HEK293 (cell line): ENCODE results near the gene SDC3.

Source experiments
- CTCF ChIA-PET: fragments of 350-600 bp; formaldehyde crosslinking; extraction: SDS; loops from one replicate; lab custom pipeline; 2021; ENCODE audit warnings: antibody characterized with exemption; lab: Yijun Ruan, JAX
- POLR2A ChIA-PET: fragments of 300-600 bp; formaldehyde crosslinking; extraction: SDS; loops from one replicate; lab custom pipeline; 2020; ENCODE audit warnings: antibody characterized with exemption, inconsistent platforms; lab: Yijun Ruan, JAX
- H3K27ac ChIP-seq: fragments of 200-500 bp; sonication (Bioruptor generic); 2 replicates; pipeline ENCODE4 v1.5.1; 2014; ENCODE audit warnings: low read depth, low read length, control low read depth, inconsistent platforms; ENCODE audit errors: extremely low read depth
- H3K36me3 ChIP-seq, 2 experiments: fragments of 200-500 bp in 1 of 2; sonication (Bioruptor generic) in 1 of 2; 1 replicate in 1 of 2; 2 replicates in 1 of 2; pipeline ENCODE4 v1.5.1; 2014 to 2017; ENCODE audit warnings: inconsistent platforms in 2 of 2, low read length in 2 of 2; ENCODE audit not compliant: control insufficient read depth in 2 of 2, insufficient read depth in 1 of 2
- H3K4me1 ChIP-seq: fragments of 200-500 bp; sonication (Bioruptor generic); 2 replicates; pipeline ENCODE4 v1.5.1; 2014; ENCODE audit warnings: mild to moderate bottlenecking, low read length, inconsistent platforms; ENCODE audit not compliant: control insufficient read depth, insufficient read depth
- H3K4me3 ChIP-seq: 2 replicates; pipeline ENCODE4 v1.5.1; 2011; ENCODE audit warnings: low read depth, mild to moderate bottlenecking, control low read depth, low read length, moderate library complexity
- H3K9me3 ChIP-seq: fragments of 200-500 bp; sonication (Bioruptor generic); 2 replicates; pipeline ENCODE4 v1.5.1; 2014; ENCODE audit warnings: low read depth, low read length, inconsistent platforms; ENCODE audit not compliant: control insufficient read depth, insufficient read depth
- ATF2 ChIP-seq: fragments of 450-650 bp; formaldehyde crosslinking; IDR thresholded peaks from 2 replicates; pipeline ENCODE4 v1.5.1; 2016; ENCODE audit warnings: missing biosample characterization, missing genetic modification characterization, low read depth
- BCL11B ChIP-seq: fragments of 450-650 bp; formaldehyde crosslinking; IDR thresholded peaks from 2 replicates; pipeline ENCODE4 v1.5.1; 2016; ENCODE audit warnings: low read depth, missing biosample characterization, missing genetic modification characterization
- INSM2 ChIP-seq: fragments of 450-650 bp; formaldehyde crosslinking; IDR thresholded peaks from 2 replicates; pipeline ENCODE4 v1.5.1; 2016; ENCODE audit warnings: missing biosample characterization, missing genetic modification characterization
- KLF9 ChIP-seq: fragments of 450-650 bp; formaldehyde crosslinking; IDR thresholded peaks from 2 replicates; pipeline ENCODE4 v1.5.1; 2016; ENCODE audit warnings: missing biosample characterization, missing genetic modification characterization, low read depth
- YY1 ChIP-seq: fragments of 450-650 bp; formaldehyde crosslinking; IDR thresholded peaks from 2 replicates; pipeline ENCODE4 v1.5.1; 2018; ENCODE audit warnings: missing biosample characterization, missing genetic modification characterization
- ZBTB20 ChIP-seq: fragments of 450-650 bp; formaldehyde crosslinking; IDR thresholded peaks from 2 replicates; pipeline ENCODE4 v1.5.1; 2016; ENCODE audit warnings: missing biosample characterization, missing genetic modification characterization
- ZNF133 ChIP-seq: fragments of 450-650 bp; formaldehyde crosslinking; IDR thresholded peaks from 2 replicates; pipeline ENCODE4 v1.5.1; 2016; ENCODE audit warnings: missing biosample characterization, missing genetic modification characterization
- ZNF146 ChIP-seq: fragments of 450-650 bp; formaldehyde crosslinking; IDR thresholded peaks from 2 replicates; pipeline ENCODE4 v1.5.1; 2016; ENCODE audit warnings: missing biosample characterization, missing genetic modification characterization
- ZNF19 ChIP-seq: fragments of 450-650 bp; formaldehyde crosslinking; IDR thresholded peaks from 2 replicates; pipeline ENCODE4; 2016; ENCODE audit warnings: missing biosample characterization, missing genetic modification characterization, low read depth
- ZNF521 ChIP-seq: fragments of 450-650 bp; formaldehyde crosslinking; IDR thresholded peaks from 2 replicates; pipeline ENCODE4 v1.5.1; 2017; ENCODE audit warnings: missing biosample characterization, mild to moderate bottlenecking, missing genetic modification characterization
- ZNF555 ChIP-seq: fragments of 450-650 bp; formaldehyde crosslinking; conservative IDR thresholded peaks from 2 replicates; pipeline ENCODE4 v1.5.1; 2017; ENCODE audit warnings: missing biosample characterization, mild to moderate bottlenecking, missing genetic modification characterization, inconsistent platforms
- ZNF580 ChIP-seq: fragments of 450-650 bp; formaldehyde crosslinking; IDR thresholded peaks from 2 replicates; pipeline ENCODE4 v1.5.1; 2016; ENCODE audit warnings: missing biosample characterization, missing genetic modification characterization
- ZNF768 ChIP-seq: fragments of 450-650 bp; formaldehyde crosslinking; IDR thresholded peaks from 2 replicates; pipeline ENCODE4 v1.5.1; 2018; ENCODE audit warnings: missing biosample characterization, mild to moderate bottlenecking, missing genetic modification characterization
- TF ChIP-seq, protein P1 (sequence below): fragments of 450-650 bp; formaldehyde crosslinking; IDR thresholded peaks from 2 replicates; pipeline ENCODE4 v1.5.1; 2016; ENCODE audit warnings: missing biosample characterization, missing genetic modification characterization

SDC3 gene

DNA sequence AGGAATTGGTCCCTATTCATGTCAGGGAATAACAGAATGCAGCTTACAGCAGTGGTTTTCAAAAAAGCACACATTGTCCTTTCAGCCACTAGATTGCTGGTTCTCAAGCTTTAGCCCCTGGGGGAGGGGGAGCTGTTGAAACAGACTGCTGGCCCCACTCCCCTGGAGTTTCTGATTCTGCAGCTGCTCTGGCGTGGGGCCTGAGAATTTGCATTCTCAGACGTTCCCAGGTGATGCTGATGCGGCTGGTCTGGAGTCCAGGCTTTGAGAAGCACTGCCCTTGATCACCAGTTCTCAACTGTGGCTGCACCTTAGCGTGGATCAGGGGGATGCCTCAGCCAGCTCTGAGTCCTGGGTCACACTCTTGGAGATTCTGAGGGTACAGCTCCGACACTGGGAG lies 88.3 kb downstream of the SDC3 start:
- no peak overlapping the region for H3K27ac ChIP-seq
- no peaks in the 10 kb centered on the region for H3K36me3 ChIP-seq
- ChIA-PET CTCF (interaction anchor here (1.9 to 4.7 kb wide), 2 partner anchors 18 to 91 kb away, joined by 7 to 32 read pairs; no protein-coding TSS in a partner anchor), POLR2A (no interaction called here)
- peaks cover 10% of the 10 kb centered on the region for H3K4me1 ChIP-seq
- TF ChIP-seq ZNF555 (tag by site-specific recombination) (no peak), ZNF146 (tag by site-specific recombination) (no peak), ZNF580 (tag by site-specific recombination) (no peak), ZBTB20 (tag by site-specific recombination) (no peak), YY1 (tag by site-specific recombination) (no peak), ZNF768 (tag by site-specific recombination) (no peak), ZNF19 (tag by site-specific recombination) (no peak), BCL11B (tag by site-specific recombination) (no peak), ZNF133 (tag by site-specific recombination) (no peak), ATF2 (tag by site-specific recombination) (no peak), INSM2 (tag by site-specific recombination) (no peak), ZNF521 (tag by site-specific recombination) (no peak), KLF9 (tag by site-specific recombination) (no peak)
- TF ChIP-seq, protein P1, sequence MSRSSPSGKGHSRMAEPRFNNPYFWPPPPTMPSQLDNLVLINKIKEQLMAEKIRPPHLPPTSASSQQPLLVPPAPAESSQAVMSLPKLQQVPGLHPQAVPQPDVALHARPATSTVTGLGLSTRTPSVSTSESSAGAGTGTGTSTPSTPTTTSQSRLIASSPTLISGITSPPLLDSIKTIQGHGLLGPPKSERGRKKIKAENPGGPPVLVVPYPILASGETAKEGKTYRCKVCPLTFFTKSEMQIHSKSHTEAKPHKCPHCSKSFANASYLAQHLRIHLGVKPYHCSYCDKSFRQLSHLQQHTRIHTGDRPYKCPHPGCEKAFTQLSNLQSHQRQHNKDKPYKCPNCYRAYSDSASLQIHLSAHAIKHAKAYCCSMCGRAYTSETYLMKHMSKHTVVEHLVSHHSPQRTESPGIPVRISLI (tag by site-specific recombination), result no peak
- no peak overlapping the region for H3K4me3 ChIP-seq
- H3K9me3 ChIP-seq, result no peaks in the 10 kb centered on the region
